GM19240 (cell line): ENCODE results near the gene RGS7.
"Not testable (repeated sequence)": the region's sequence is repeated elsewhere in the genome, so short reads cannot be mapped to it uniquely, and the experiment has no call there.

Source experiments
- DNase-seq: peaks from one replicate; pipeline ENCODE4 v3.0.0; 2011; ENCODE audit warnings: low spot score; ENCODE audit not compliant: insufficient read length

RGS7 gene

GRCh38 chr1:240737298-240737697 lies 619.7 kb downstream of the RGS7 start:
- no peak for DNase-seq

GRCh38 chr1:240734705-240735104 lies 622.3 kb downstream of the RGS7 start:
- DNase-seq = not testable (repeated sequence)

- DNase-seq = no peak
Observed at GRCh38 chr1:240734001-240734400, 623.0 kb downstream of the RGS7 start.

- DNase-seq = peak; percentile 2
Observed at GRCh38 chr1:240732390-240732789, 624.6 kb downstream of the RGS7 start.
